GM12875 (cell line): ENCODE data around the gene MYH9.

ENCODE experiments used
- H3K4me3 ChIP-seq: one replicate; pipeline ENCODE4 v1.5.1; 2011; ENCODE audit warnings: low read depth, low read length, control low read depth
- CTCF ChIP-seq: IDR thresholded peaks from 2 replicates; pipeline ENCODE4 v1.5.1; 2011; ENCODE audit warnings: low read depth, mild to moderate bottlenecking, control low read depth, inconsistent platforms, low read length, moderate library complexity, borderline replicate concordance; ENCODE audit not compliant: insufficient read depth

MYH9 gene

GRCh38 chr22:36319595-36320497, 67.9 kb downstream of the MYH9 start:
- TF ChIP-seq CTCF, result no peak
- H3K4me3 ChIP-seq, result no peak overlapping the region

GRCh38 chr22:36318442-36318841, 69.3 kb downstream of the MYH9 start:
- H3K4me3 ChIP-seq, result no peak overlapping the region
- TF ChIP-seq CTCF, result no peak

DNA sequence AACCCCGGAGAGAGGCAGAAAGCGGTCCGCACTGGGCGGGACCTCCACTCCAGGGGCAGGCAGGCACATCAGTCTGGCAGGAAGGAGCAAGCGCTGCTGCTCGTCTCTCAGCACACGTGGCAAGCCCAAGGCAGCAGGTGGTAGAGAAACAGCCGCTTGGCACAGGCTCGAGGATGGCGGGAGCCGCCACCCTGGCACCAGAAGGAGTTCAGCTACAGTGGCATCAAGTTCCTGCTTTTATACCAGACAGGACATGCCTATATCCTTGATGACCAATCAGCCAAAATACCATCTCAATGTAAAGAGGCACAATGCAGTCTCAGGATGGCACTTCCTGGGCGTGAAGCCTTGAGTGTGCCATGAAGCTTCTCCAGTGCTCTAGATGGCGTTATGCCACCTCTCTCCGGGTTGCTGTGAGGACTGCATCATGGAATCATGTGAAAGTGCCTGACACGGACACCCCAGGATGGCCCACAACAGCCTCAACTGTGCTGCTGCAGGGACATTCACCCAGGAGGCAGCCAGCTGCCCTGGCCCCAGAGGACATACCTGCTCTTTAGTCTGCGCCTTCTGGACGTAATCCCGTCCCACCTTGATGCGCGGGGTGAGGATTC, 70.0 kb downstream of the MYH9 start:
- no peak for TF ChIP-seq CTCF
- no peak overlapping the region for H3K4me3 ChIP-seq

DNA sequence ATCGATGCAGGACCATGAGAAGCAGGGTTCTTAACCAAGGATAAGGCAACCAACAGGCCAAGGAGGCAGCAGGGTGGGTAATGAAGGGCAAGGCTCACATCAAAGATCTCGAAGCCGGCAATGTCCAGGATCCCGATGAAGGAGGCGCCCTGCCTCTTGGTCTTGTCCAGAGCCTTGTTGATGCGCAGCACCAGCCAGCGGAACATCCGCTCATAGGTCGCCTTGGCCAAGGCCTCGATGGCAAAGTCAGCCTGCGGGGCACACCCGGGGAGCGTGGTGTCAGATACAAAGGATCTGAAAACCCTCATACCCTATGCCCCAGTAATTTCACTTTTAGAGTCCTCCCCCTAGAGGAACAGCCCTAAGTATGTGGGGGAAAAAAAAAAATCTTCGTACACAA, 71.3 kb downstream of the MYH9 start:
- no peak overlapping the region for H3K4me3 ChIP-seq
- no peak for TF ChIP-seq CTCF

GRCh38 chr22:36315325-36315724, 72.4 kb downstream of the MYH9 start:
- no peak for TF ChIP-seq CTCF

GRCh38 chr22:36311386-36312085, 76.2 kb downstream of the MYH9 start:
- no peak overlapping the region for H3K4me3 ChIP-seq
- no peak for TF ChIP-seq CTCF

More at GRCh38 chr22:36315325-36315724, 72.4 kb downstream of the MYH9 start:
- no peak overlapping the region for H3K4me3 ChIP-seq
